ENCODE results near the gene PXDN. TPM values are rescaled to one million over a fixed set of nuclear protein-coding genes. Genes with fewer than 3 reads are reported as not detected.

PXDN gene
- total and polyA plus RNA-seq, 10 of the 15 experiments (the other 5 are each of a cell fraction or from before 2014, with no cell fraction given) = 0.12 to 0.69 (median 0.23) TPM; not detected in 5

DNA sequence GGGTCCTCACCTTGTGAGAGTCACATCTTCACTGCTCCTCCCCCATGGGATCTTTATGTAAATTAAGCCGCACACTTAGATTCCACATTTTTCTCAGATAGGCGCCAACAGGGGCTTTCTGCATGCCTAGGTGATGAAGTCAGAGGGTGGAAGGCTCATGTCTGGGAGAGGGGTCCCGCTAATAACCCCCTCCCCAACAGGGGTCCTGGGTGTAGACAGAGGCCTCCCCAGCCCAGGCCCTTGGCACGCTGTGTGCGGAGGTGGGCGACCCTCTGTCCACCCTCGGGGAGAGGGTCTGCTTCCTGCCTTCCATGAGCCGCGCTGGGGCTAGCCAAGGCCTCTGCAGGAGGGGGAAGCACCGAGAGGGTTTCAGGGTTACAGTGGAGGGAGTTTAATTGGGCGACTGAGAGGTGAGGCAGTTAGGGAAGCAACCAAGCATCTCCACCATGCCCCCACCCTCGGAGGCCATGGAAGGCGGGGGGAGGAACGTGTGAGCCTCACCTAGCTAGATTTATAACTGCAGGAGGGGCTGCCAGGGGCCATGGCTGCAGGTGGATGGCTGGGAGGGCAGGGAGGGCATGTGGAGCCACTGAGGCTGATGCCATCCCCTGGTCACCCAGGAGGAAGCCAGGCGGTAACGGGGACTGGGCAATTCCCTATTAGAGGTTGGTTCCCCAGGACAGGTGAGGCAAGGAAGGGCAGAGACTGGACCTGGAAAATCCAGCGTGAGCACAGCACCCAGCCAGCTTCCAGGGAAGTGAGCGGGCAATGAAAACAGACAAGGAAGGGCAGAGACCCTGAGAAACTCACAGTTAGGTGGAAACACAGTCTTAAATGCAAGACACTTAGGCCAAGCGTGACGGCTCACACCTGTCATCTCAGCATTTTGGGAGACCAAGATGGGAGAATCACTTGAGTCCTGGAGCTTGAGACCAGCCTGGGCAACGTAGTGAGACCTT is 7.7 kb upstream of the PXDN start (continued):
- TF ChIP-seq ESRRA (IDR thresholded peaks at IDR 0.05; ENCODE audit: low read length) (no peak), FOXK2 (IDR thresholded peaks at IDR 0.05) (no peak), CEBPB (IDR thresholded peaks at IDR 0.05; ENCODE audit: borderline replicate concordance in 1 of 2, low read depth in 2 of 2, low read length in 2 of 2) (no peak)

DNA sequence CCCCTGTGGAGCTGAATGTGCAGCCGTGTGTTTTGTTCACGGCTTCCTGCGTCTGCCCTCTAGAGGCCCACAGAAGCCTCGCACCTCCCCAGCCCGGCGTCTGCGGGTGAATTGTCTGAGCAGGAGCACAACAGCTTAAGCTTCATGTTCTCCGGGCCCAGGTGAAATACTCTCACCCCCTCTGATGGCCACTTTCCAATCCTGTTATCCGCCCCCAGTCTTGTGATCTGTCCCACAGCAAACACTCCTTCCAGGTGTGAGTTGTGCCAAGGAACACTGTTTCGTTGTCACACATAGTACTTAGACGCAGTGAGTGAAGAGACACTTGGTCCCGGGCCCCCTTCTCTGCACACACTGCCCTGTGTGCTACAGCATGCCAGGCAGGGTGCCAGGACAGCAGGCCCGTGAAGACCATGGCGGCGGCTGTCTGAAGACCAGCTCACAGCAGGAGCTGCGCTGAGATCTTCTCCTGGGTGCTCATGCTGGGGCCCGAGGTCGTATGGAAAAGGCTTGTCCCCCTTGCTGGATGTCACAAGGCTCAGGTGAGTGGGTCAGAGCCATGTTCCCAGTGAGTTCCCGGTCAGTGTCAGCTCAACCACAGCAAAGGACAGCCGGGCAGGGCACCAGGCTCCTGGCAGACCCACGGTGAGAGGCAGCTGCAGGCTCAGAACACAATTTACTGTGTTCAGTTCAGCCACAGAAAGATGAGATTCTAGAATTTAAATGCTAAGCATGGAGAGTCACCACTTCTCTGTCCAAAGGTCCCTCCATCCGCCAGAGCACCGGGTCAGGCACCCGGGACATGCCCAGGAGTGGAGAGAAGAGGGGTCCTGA is 6.8 kb upstream of the PXDN start:
- CTCF ChIA-PET = no interaction called here
- POLR2A ChIA-PET = no interaction called here
- WGBS (ENCODE audit: insufficient coverage, insufficient replicate concordance, low lambda C conversion rate, missing lambda C conversion rate) = 29% methylated on average over 24 of the region's 24 CpGs

More for the DNA sequence above, 6.8 kb upstream of the PXDN start:
- Histone ChIP-seq H2AFZ (ENCODE audit: control insufficient read depth, low read depth, low read length) (no peak overlapping the region), H3K27ac (ENCODE audit: control insufficient read depth, insufficient read depth) (no peak overlapping the region), H3K4me1 (ENCODE audit: control insufficient read depth, insufficient read depth, low read length) (no peaks in the 10 kb centered on the region), H3K79me2 (ENCODE audit: control insufficient read depth, insufficient read depth, low read length) (no peaks in the 10 kb centered on the region), H3K4me2 (ENCODE audit: control insufficient read depth, insufficient read depth) (no peak overlapping the region), H3K27me3 (replicated peaks in 1 of 2; ENCODE audit: control insufficient read depth in 2 of 2, insufficient read depth in 2 of 2, low read length in 1 of 2) (no peaks in the 10 kb centered on the region), H3K36me3 (ENCODE audit: control insufficient read depth in 2 of 2, insufficient read depth in 2 of 2, low read length in 1 of 2) (no peaks in the 10 kb centered on the region), H3K9me3 (replicated peaks; ENCODE audit: control insufficient read depth, insufficient read depth, low read length) (no peaks in the 10 kb centered on the region; the same call in 2 of the 3 replicates), H3K4me3 (no peak overlapping the region), H4K20me1 (ENCODE audit: control insufficient read depth, insufficient read depth) (no peaks in the 10 kb centered on the region), H3K9ac (ENCODE audit: control insufficient read depth, insufficient read depth, low read length) (no peak overlapping the region)
- no peak for FAIRE-seq
- ATAC-seq = peak; percentile 72
- SMC1A ChIA-PET (ENCODE audit: uncharacterized antibody, unreplicated experiment) = interaction anchor here (1.0 to 1.4 kb wide), 2 partner anchors 15 to 18 kb away, joined by 3 to 5 read pairs; no protein-coding TSS in a partner anchor
- TF ChIP-seq ASH2L (IDR thresholded peaks at IDR 0.05; ENCODE audit: borderline replicate concordance, low read depth) = no peak
- no peak for TF ChIP-seq TBL1XR1 (IDR thresholded peaks at IDR 0.05; ENCODE audit: low read depth, low read length)
- no peak for TF ChIP-seq CBX5 (IDR thresholded peaks at IDR 0.05; ENCODE audit: low read depth)
- TF ChIP-seq RBBP5 (conservative IDR thresholded peaks at IDR 0.05) = no peak
- TF ChIP-seq, protein P1, sequence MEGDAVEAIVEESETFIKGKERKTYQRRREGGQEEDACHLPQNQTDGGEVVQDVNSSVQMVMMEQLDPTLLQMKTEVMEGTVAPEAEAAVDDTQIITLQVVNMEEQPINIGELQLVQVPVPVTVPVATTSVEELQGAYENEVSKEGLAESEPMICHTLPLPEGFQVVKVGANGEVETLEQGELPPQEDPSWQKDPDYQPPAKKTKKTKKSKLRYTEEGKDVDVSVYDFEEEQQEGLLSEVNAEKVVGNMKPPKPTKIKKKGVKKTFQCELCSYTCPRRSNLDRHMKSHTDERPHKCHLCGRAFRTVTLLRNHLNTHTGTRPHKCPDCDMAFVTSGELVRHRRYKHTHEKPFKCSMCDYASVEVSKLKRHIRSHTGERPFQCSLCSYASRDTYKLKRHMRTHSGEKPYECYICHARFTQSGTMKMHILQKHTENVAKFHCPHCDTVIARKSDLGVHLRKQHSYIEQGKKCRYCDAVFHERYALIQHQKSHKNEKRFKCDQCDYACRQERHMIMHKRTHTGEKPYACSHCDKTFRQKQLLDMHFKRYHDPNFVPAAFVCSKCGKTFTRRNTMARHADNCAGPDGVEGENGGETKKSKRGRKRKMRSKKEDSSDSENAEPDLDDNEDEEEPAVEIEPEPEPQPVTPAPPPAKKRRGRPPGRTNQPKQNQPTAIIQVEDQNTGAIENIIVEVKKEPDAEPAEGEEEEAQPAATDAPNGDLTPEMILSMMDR (IDR thresholded peaks at IDR 0.05 in 2 of 3, conservative IDR thresholded peaks at IDR 0.05 in 1 of 3; ENCODE audit: control insufficient read depth in 2 of 3, extremely low read depth in 1 of 3, insufficient read depth in 1 of 3, low read depth in 3 of 3, low read length in 3 of 3) = peak; percentile 51 to 53 (median 53); a peak in 5 of 6 replicates
- TF ChIP-seq NR2C2 (IDR thresholded peaks at IDR 0.05; ENCODE audit: borderline replicate concordance, control insufficient read depth, insufficient read length, low read depth) = no peak
- TF ChIP-seq, protein P2, sequence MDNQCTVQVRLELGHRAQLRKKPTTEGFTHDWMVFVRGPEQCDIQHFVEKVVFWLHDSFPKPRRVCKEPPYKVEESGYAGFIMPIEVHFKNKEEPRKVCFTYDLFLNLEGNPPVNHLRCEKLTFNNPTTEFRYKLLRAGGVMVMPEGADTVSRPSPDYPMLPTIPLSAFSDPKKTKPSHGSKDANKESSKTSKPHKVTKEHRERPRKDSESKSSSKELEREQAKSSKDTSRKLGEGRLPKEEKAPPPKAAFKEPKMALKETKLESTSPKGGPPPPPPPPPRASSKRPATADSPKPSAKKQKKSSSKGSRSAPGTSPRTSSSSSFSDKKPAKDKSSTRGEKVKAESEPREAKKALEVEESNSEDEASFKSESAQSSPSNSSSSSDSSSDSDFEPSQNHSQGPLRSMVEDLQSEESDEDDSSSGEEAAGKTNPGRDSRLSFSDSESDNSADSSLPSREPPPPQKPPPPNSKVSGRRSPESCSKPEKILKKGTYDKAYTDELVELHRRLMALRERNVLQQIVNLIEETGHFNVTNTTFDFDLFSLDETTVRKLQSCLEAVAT (IDR thresholded peaks at IDR 0.05) = no peak
- no peak for TF ChIP-seq SMAD5 (IDR thresholded peaks at IDR 0.05; ENCODE audit: low read depth)
- intact Hi-C loops (cut with micrococcal nuclease; ENCODE audit: unreplicated experiment) (no loop called here), in situ Hi-C loops (cut with MboI) (no loop called here)
- RAD21 ChIA-PET (ENCODE audit: unreplicated experiment) = no interaction called here
- no peak for DNase-seq (ENCODE audit: low read depth, low spot score)
- BruUV-seq (replicated peaks) = no TSS peak

All from GM12878 (cell line).